Activated CD8-positive, alpha-beta memory T cell treated with anti-CD3 and anti-CD28 coated beads for 48 hours (primary cell): Measurements from ENCODE around the gene NDUFAF2.
"Not testable (repeated sequence)": the region's sequence is repeated elsewhere in the genome, so short reads cannot be mapped to it uniquely, and the experiment has no call there.

ENCODE experiments used
- DNase-seq, 3 experiments: peaks; one replicate each; pipeline ENCODE4 v3.0.0-alpha.2; 2020; ENCODE audit warnings: low read depth in 2 of 3, low spot score in 2 of 3

Gene NDUFAF2

GRCh38 chr5:61171479-61171878, 226.5 kb downstream of the NDUFAF2 start:
- no peak for DNase-seq

- no peak for DNase-seq
Measured at GRCh38 chr5:61176631-61177030, 231.6 kb downstream of the NDUFAF2 start.

- DNase-seq = no peak
Measured at GRCh38 chr5:61177070-61177469, 232.1 kb downstream of the NDUFAF2 start.

GRCh38 chr5:61177716-61178115, 232.7 kb downstream of the NDUFAF2 start:
- DNase-seq = no peak

- no peak for DNase-seq
Measured at GRCh38 chr5:61178702-61179101, 233.7 kb downstream of the NDUFAF2 start.

- DNase-seq = no peak
Measured at GRCh38 chr5:61180886-61181285, 235.9 kb downstream of the NDUFAF2 start.

GRCh38 chr5:61182449-61182848, 237.4 kb downstream of the NDUFAF2 start:
- no peak for DNase-seq

- no peak for DNase-seq
Measured at GRCh38 chr5:61183538-61183937, 238.5 kb downstream of the NDUFAF2 start.

- no peak for DNase-seq
Measured at GRCh38 chr5:61184708-61185107, 239.7 kb downstream of the NDUFAF2 start.

- no peak for DNase-seq
Measured at GRCh38 chr5:61186634-61187033, 241.6 kb downstream of the NDUFAF2 start.

- DNase-seq = not testable (repeated sequence)
Measured at GRCh38 chr5:61187352-61187751, 242.3 kb downstream of the NDUFAF2 start.

GRCh38 chr5:61187826-61188225, 242.8 kb downstream of the NDUFAF2 start:
- not testable (repeated sequence) for DNase-seq

- DNase-seq = no peak
Measured at GRCh38 chr5:61198606-61199005, 253.6 kb downstream of the NDUFAF2 start.

- peak in 1 of 3 experiments; percentile 0 for DNase-seq
Measured at GRCh38 chr5:61200582-61201155, 255.7 kb downstream of the NDUFAF2 start.

GRCh38 chr5:61202213-61202612, 257.2 kb downstream of the NDUFAF2 start:
- no peak for DNase-seq
